ENCODE results near the gene BGLAP. TPM values are rescaled to one million over a fixed set of nuclear protein-coding genes. Genes with fewer than 3 reads are reported as not detected.

Gene BGLAP
- total RNA-seq, 1 donor from 2014 or later, result 5.1 TPM

- DNase-seq (ENCODE audit: low spot score), result no peak
- intact Hi-C loops (cut with DNase I), result loop anchor here (5.0 kb wide), 1 partner anchor 130 kb away; no protein-coding TSS in a partner anchor
- ATAC-seq, result no peak
These were observed 19.8 kb upstream of the BGLAP start for GRCh38 chr1:156221986-156222692.

- ATAC-seq (no peak), DNase-seq (ENCODE audit: low spot score) (no peak)
- intact Hi-C loops (cut with DNase I), result no loop called here
These were observed 16.3 kb upstream of the BGLAP start for GRCh38 chr1:156225677-156226014.

- intact Hi-C loops (cut with DNase I), result no loop called here
- DNase-seq (ENCODE audit: low spot score), result no peak
- ATAC-seq, result no peak
These were observed 15.9 kb upstream of the BGLAP start for GRCh38 chr1:156226116-156226538.

- ATAC-seq, result no peak
- intact Hi-C loops (cut with DNase I), result no loop called here
These were observed 15.2 kb upstream of the BGLAP start for GRCh38 chr1:156226782-156227181.

GRCh38 chr1:156228501-156228900 is 13.5 kb upstream of the BGLAP start:
- DNase-seq (ENCODE audit: low spot score) (no peak), ATAC-seq (no peak)
- intact Hi-C loops (cut with DNase I), result loop anchor here (2.0 kb wide), 1 partner anchor 82 kb away; no protein-coding TSS in a partner anchor

More at GRCh38 chr1:156226782-156227181, 15.2 kb upstream of the BGLAP start:
- DNase-seq (ENCODE audit: low spot score), result no peak

- DNase-seq (ENCODE audit: low spot score) (no peak), ATAC-seq (no peak)
- intact Hi-C loops (cut with DNase I), result loop anchor here (2.0 kb wide), 1 partner anchor 83 kb away; no protein-coding TSS in a partner anchor
These were observed 12.0 kb upstream of the BGLAP start for GRCh38 chr1:156229809-156230472.

- DNase-seq (ENCODE audit: low spot score), result no peak
- intact Hi-C loops (cut with DNase I), result no loop called here
- peak; percentile 19 for ATAC-seq
These were observed 11.5 kb upstream of the BGLAP start for GRCh38 chr1:156230473-156230837.

GRCh38 chr1:156232201-156232894 is 9.6 kb upstream of the BGLAP start:
- intact Hi-C loops (cut with DNase I), result no loop called here
- no peak for ATAC-seq
- DNase-seq (ENCODE audit: low spot score), result no peak

GRCh38 chr1:156233426-156234127 is 8.4 kb upstream of the BGLAP start:
- intact Hi-C loops (cut with DNase I), result no loop called here
- no peak for ATAC-seq

GRCh38 chr1:156236164-156236563 is 5.8 kb upstream of the BGLAP start:
- ATAC-seq, result no peak
- no peak for DNase-seq (ENCODE audit: low spot score)
- intact Hi-C loops (cut with DNase I), result no loop called here

More at GRCh38 chr1:156233426-156234127, 8.4 kb upstream of the BGLAP start:
- DNase-seq (ENCODE audit: low spot score), result no peak

- intact Hi-C loops (cut with DNase I), result no loop called here
- no peak for ATAC-seq
- no peak for DNase-seq (ENCODE audit: low spot score)
These were observed 3.7 kb upstream of the BGLAP start for GRCh38 chr1:156238248-156238647.

GRCh38 chr1:156241311-156241811 is 623 bp upstream of the BGLAP start:
- no peak for DNase-seq (ENCODE audit: low spot score)
- intact Hi-C loops (cut with DNase I), result no loop called here
- ATAC-seq, result no peak

GRCh38 chr1:156242738-156243137 is 754 bp downstream of the BGLAP start:
- intact Hi-C loops (cut with DNase I), result no loop called here

GRCh38 chr1:156244126-156244525 is 2.1 kb downstream of the BGLAP start:
- ATAC-seq (no peak), DNase-seq (ENCODE audit: low spot score) (no peak)
- intact Hi-C loops (cut with DNase I), result no loop called here

More at GRCh38 chr1:156242738-156243137, 754 bp downstream of the BGLAP start:
- ATAC-seq (no peak), DNase-seq (ENCODE audit: low spot score) (no peak)

GRCh38 chr1:156244712-156245111 is 2.7 kb downstream of the BGLAP start:
- ATAC-seq, result no peak
- intact Hi-C loops (cut with DNase I), result no loop called here
- DNase-seq (ENCODE audit: low spot score), result no peak

GRCh38 chr1:156245451-156246232 is 3.7 kb downstream of the BGLAP start:
- DNase-seq (ENCODE audit: low spot score) (no peak), ATAC-seq (no peak)
- intact Hi-C loops (cut with DNase I), result no loop called here

GRCh38 chr1:156246241-156246780 is 4.3 kb downstream of the BGLAP start:
- intact Hi-C loops (cut with DNase I), result no loop called here
- DNase-seq (ENCODE audit: low spot score) (no peak), ATAC-seq (no peak)

- DNase-seq (ENCODE audit: low spot score), result peak; percentile 77
- peak; percentile 83 for ATAC-seq
- intact Hi-C loops (cut with DNase I), result no loop called here
These were observed 4.9 kb downstream of the BGLAP start for GRCh38 chr1:156246781-156247459.
